ENCODE data around the gene GNPTG. TPM values are rescaled to one million over a fixed set of nuclear protein-coding genes. Genes with fewer than 3 reads are reported as not detected.

GNPTG gene
- total RNA-seq, 3 donors from 2014 or later: 50.1 to 68.9 (median 57.3) TPM

DNA sequence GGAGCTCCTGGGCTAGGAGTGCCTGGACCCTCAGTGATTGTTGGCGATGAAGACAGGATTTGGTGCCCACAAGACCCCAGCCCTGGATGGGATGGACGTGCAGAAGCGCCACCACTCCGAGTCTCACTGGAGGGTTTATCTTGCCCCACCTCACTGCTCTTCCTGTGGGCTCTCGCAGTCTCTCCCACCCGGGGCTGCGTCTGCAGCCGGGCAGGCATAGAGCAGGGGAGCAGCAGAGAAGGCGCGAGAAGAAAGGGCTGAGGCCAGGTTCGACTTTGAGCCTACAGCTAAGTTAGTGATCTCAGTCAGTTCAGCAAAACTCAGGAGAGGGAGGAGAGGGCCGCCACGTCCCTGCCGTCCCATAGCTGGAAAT is 35.7 kb upstream of the GNPTG start:
- Histone ChIP-seq H3K9me3 (no peaks in the 10 kb centered on the region), H3K4me1 (ENCODE audit: low read depth) (peaks cover 14% of the 10 kb centered on the region), H3K4me3 (no peak overlapping the region), H3K36me3 (ENCODE audit: low read depth) (peaks cover 47% of the 10 kb centered on the region)
- TF ChIP-seq, protein P1, sequence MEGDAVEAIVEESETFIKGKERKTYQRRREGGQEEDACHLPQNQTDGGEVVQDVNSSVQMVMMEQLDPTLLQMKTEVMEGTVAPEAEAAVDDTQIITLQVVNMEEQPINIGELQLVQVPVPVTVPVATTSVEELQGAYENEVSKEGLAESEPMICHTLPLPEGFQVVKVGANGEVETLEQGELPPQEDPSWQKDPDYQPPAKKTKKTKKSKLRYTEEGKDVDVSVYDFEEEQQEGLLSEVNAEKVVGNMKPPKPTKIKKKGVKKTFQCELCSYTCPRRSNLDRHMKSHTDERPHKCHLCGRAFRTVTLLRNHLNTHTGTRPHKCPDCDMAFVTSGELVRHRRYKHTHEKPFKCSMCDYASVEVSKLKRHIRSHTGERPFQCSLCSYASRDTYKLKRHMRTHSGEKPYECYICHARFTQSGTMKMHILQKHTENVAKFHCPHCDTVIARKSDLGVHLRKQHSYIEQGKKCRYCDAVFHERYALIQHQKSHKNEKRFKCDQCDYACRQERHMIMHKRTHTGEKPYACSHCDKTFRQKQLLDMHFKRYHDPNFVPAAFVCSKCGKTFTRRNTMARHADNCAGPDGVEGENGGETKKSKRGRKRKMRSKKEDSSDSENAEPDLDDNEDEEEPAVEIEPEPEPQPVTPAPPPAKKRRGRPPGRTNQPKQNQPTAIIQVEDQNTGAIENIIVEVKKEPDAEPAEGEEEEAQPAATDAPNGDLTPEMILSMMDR (IDR thresholded peaks at IDR 0.05): no peak
- DNase-seq: no peak
- intact Hi-C loops (cut with DNase I, micrococcal nuclease): no loop called here
- ATAC-seq: no peak

DNA sequence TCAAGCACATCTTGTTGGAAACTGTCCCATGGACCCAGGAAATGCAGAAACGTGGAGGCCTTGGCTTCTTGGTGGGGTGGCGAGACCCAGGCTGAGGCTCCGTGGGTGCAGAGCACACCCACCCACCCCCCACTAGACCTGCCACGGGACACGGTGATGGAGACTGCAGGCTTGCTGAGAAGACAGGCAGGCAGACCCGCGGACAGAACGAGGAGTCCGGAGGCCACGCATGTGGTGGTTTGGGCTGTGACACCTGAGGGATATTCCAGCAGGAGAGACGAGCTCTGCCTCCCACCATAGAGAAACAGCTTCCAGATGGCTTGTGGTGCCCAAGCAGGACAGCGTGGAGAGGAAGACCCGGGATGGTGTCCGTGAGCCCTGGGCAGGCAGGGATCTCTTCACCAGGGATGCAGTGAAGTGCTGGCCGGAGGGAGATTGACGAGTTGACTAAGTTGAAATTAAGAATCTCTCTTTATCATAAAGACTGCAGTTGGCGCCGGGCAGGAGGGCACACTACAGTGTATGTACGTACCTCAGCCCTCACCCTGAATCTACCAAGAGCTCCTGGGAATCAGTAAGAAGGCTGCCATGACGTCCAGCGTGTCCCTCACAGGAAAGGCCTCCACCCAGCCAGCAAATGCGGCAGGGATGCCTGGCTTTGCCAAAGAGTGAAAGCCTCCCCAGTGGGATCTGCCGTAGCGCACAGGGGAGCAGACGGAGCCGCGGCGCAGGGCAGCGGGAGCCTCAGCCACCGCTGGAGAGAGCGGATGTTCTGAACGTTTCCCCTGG is 34.1 kb upstream of the GNPTG start:
- Histone ChIP-seq H3K4me1 (ENCODE audit: low read depth) (no peaks in the 10 kb centered on the region), H3K36me3 (ENCODE audit: low read depth) (peaks cover 47% of the 10 kb centered on the region), H3K4me3 (no peak overlapping the region), H3K9me3 (no peaks in the 10 kb centered on the region)
- DNase-seq (no peak), ATAC-seq (no peak)
- TF ChIP-seq, protein P1 (IDR thresholded peaks at IDR 0.05): no peak
- intact Hi-C loops (cut with DNase I, micrococcal nuclease): no loop called here

DNA sequence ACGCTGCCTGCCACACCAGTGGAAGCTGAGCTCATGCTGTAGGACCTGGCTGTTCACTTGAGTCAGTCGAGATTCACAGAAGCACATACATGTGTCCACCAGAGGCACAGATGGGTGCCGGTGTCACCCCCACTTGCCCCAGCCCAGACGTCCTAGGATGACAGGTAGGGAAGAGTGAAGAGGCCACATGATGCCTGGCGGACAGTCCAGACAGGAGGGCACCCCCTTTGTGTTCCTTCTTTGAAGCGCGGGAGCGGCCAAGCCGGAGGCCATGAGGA is 33.5 kb upstream of the GNPTG start:
- no peak for DNase-seq
- no peak for ATAC-seq
- H3K9me3 ChIP-seq: no peaks in the 10 kb centered on the region
- no peaks in the 10 kb centered on the region for H3K4me1 ChIP-seq (ENCODE audit: low read depth)
- no peak overlapping the region for H3K4me3 ChIP-seq
- intact Hi-C loops (cut with DNase I, micrococcal nuclease): no loop called here
- TF ChIP-seq, protein P1 (IDR thresholded peaks at IDR 0.05): no peak
- peaks cover 50% of the 10 kb centered on the region for H3K36me3 ChIP-seq (ENCODE audit: low read depth)

DNA sequence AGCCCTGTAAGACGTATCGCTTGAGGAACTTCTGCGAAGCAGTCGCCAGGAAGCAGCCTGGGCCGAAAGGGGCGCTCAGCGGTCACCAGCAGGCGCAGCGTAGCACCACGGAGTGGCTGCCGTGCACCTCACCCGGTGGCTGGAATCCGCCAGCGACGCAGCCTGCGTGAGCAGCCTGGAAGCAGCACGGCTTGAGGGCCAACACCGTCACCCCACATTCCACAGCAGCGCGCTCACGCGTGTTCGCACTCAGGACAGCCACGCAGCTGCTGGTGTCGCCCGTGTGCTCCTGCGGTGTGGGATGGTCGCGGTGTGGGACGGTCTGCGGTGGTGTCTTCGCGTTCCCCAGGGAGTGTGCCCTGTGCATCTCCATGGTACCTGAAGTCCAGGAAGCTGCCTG is 32.7 kb upstream of the GNPTG start:
- TF ChIP-seq, protein P1 (IDR thresholded peaks at IDR 0.05): no peak
- Histone ChIP-seq H3K36me3 (ENCODE audit: low read depth) (peaks cover 50% of the 10 kb centered on the region), H3K9me3 (no peaks in the 10 kb centered on the region), H3K4me3 (no peak overlapping the region), H3K4me1 (ENCODE audit: low read depth) (no peaks in the 10 kb centered on the region)
- intact Hi-C loops (cut with DNase I, micrococcal nuclease): no loop called here
- no peak for ATAC-seq
- DNase-seq: no peak

DNA sequence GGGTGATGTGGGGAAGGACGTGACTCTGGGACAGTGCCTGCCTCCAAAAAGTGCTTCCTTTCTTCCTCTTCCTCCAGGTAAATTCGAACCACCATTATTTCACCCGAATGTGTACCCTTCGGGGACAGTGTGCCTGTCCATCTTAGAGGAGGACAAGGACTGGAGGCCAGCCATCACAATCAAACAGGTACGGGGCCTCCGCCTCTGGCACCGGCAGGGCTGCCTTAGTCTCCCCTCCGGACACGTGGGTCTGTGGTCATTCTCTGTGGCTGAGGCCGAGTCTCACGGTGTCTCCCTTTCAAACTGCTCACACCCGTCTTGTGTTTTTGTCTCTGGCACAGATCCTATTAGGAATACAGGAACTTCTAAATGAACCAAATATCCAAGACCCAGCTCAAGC is 31.6 kb upstream of the GNPTG start:
- intact Hi-C loops (cut with DNase I, micrococcal nuclease): no loop called here
- DNase-seq (no peak), ATAC-seq (no peak)
- TF ChIP-seq, protein P1 (IDR thresholded peaks at IDR 0.05): no peak
- peaks cover 50% of the 10 kb centered on the region for H3K36me3 ChIP-seq (ENCODE audit: low read depth)
- H3K4me3 ChIP-seq: no peak overlapping the region
- no peaks in the 10 kb centered on the region for H3K9me3 ChIP-seq
- no peaks in the 10 kb centered on the region for H3K4me1 ChIP-seq (ENCODE audit: low read depth)
